Measurements from ENCODE around the gene ABCA1. TPM values are rescaled to one million over a fixed set of nuclear protein-coding genes. Genes with fewer than 3 reads are reported as not detected.
A peak's percentile ranks its signal among the peaks of the same experiment; 100 is the strongest.

The ABCA1 gene
- total RNA-seq, 2 experiments from 2014 or later, result 14.1 to 16.9 TPM

DNA sequence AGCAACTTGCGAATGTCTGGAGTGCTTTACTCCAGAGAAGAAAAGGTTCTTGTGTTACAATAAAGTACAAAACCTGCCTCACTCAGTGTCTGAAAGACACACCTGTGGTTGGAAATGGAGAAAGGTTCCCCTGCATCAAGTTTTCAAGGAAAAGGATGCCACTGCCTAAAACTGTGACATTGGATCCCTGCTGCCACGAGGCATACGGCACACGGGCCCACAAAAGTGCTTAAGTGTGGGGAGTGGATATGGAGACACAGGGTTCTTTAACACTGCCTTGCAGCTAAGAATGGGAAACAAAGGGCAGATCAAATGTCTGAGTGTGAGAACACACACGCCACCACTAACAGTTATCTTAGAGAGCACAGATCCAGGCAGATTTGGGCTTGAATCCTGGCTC, 89.0 kb downstream of the ABCA1 start:
- intact Hi-C loops (cut with DNase I, micrococcal nuclease), result no loop called here
- Histone ChIP-seq H3K36me3 (ENCODE audit: insufficient read depth, low read length) (peaks cover 10% of the 10 kb centered on the region), H3K9me3 (ENCODE audit: control insufficient read depth in 1 of 2, insufficient read depth in 1 of 2, low read length in 2 of 2) (no peaks in the 10 kb centered on the region), H3K4me1 (ENCODE audit: insufficient read depth, low read length) (peaks cover 10% of the 10 kb centered on the region), H3K4me3 (ENCODE audit: low read length) (no peak overlapping the region), H3K27ac (ENCODE audit: low read depth in 1 of 2, low read length in 2 of 2) (no peak overlapping the region), H3K27me3 (ENCODE audit: control insufficient read depth in 1 of 2, insufficient read depth in 2 of 2, low read length in 2 of 2) (no peaks in the 10 kb centered on the region)
- Mint-ChIP-seq H3K4me1 (ENCODE audit: low read depth) (peaks cover 19% of the 10 kb centered on the region), H3K27ac (no peak overlapping the region), H3K36me3 (ENCODE audit: low read depth) (peaks cover 47% of the 10 kb centered on the region), H3K9me3 (no peaks in the 10 kb centered on the region), H3K27me3 (no peaks in the 10 kb centered on the region), H3K4me3 (no peak overlapping the region)
- ATAC-seq (ENCODE audit: poor library complexity) (no peak), DNase-seq (no peak)
- TF ChIP-seq, protein P1, sequence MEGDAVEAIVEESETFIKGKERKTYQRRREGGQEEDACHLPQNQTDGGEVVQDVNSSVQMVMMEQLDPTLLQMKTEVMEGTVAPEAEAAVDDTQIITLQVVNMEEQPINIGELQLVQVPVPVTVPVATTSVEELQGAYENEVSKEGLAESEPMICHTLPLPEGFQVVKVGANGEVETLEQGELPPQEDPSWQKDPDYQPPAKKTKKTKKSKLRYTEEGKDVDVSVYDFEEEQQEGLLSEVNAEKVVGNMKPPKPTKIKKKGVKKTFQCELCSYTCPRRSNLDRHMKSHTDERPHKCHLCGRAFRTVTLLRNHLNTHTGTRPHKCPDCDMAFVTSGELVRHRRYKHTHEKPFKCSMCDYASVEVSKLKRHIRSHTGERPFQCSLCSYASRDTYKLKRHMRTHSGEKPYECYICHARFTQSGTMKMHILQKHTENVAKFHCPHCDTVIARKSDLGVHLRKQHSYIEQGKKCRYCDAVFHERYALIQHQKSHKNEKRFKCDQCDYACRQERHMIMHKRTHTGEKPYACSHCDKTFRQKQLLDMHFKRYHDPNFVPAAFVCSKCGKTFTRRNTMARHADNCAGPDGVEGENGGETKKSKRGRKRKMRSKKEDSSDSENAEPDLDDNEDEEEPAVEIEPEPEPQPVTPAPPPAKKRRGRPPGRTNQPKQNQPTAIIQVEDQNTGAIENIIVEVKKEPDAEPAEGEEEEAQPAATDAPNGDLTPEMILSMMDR (IDR thresholded peaks at IDR 0.05), result no peak
- CTCF ChIA-PET, result no interaction called here
- POLR2A ChIA-PET, result no interaction called here

DNA sequence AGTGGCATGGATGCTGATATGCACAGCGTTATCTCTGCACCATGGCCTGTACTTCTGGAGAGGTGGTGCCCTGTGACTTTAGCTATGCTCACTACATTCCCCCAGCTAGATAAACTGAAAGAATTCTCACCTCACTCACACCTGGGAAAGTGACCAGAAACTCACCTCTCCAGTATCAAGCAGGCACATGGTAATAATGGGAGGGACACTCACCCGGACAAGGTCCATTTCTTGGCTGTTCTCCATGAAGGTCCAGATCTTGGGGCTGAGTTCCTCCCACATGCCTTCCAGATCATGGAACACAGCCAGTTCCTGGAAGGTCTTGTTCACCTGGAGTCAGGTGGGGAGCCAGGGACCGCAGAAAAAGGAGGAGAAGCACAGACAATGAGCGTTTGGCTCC, 91.2 kb downstream of the ABCA1 start:
- intact Hi-C loops (cut with DNase I, micrococcal nuclease), result no loop called here
- Histone ChIP-seq H3K4me1 (ENCODE audit: insufficient read depth, low read length) (peaks cover 10% of the 10 kb centered on the region), H3K9me3 (ENCODE audit: control insufficient read depth in 1 of 2, insufficient read depth in 1 of 2, low read length in 2 of 2) (no peaks in the 10 kb centered on the region), H3K4me3 (ENCODE audit: low read length) (no peak overlapping the region), H3K27ac (ENCODE audit: low read depth in 1 of 2, low read length in 2 of 2) (no peak overlapping the region), H3K36me3 (ENCODE audit: insufficient read depth, low read length) (peaks cover 6% of the 10 kb centered on the region), H3K27me3 (ENCODE audit: control insufficient read depth in 1 of 2, insufficient read depth in 2 of 2, low read length in 2 of 2) (no peaks in the 10 kb centered on the region)
- H3K4me3 Mint-ChIP-seq, result no peak overlapping the region
- TF ChIP-seq, protein P1 (IDR thresholded peaks at IDR 0.05), result no peak
- ATAC-seq (ENCODE audit: poor library complexity) (no peak), DNase-seq (no peak)
- ChIA-PET POLR2A (interaction anchor here (1.1 kb wide), 1 partner anchor 22 kb away, joined by 3 read pairs; no protein-coding TSS in a partner anchor), CTCF (no interaction called here)
- H3K36me3 Mint-ChIP-seq (ENCODE audit: low read depth), result peaks cover 53% of the 10 kb centered on the region
- no peaks in the 10 kb centered on the region for H3K9me3 Mint-ChIP-seq
- peaks cover 19% of the 10 kb centered on the region for H3K4me1 Mint-ChIP-seq (ENCODE audit: low read depth)
- H3K27ac Mint-ChIP-seq, result peak overlapping the region; percentile 55
- H3K27me3 Mint-ChIP-seq, result no peaks in the 10 kb centered on the region

DNA sequence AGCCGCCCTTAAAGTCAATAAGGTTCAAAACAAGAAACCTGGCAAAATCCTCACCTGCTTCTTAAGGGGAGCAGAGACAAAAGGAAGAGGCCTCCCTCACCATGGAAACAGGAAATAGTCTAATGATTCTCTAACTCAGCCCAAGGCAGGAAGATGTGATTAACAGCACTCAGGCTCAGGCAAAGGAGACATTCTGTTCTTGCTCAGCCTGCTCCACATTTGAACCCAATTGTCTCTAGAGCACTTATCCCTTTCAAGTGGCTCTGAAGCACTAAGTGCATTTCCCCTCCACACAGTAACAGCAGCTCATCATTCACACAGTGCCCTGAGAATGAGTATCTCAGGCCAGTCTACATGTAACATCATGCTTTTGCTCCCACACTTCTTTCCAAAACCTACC, 91.7 kb downstream of the ABCA1 start:
- no peaks in the 10 kb centered on the region for H3K27me3 Mint-ChIP-seq
- Histone ChIP-seq H3K27ac (ENCODE audit: low read depth in 1 of 2, low read length in 2 of 2) (no peak overlapping the region), H3K36me3 (ENCODE audit: insufficient read depth, low read length) (peaks cover 9% of the 10 kb centered on the region), H3K27me3 (ENCODE audit: control insufficient read depth in 1 of 2, insufficient read depth in 2 of 2, low read length in 2 of 2) (no peaks in the 10 kb centered on the region), H3K9me3 (ENCODE audit: control insufficient read depth in 1 of 2, insufficient read depth in 1 of 2, low read length in 2 of 2) (no peaks in the 10 kb centered on the region), H3K4me1 (ENCODE audit: insufficient read depth, low read length) (peaks cover 10% of the 10 kb centered on the region), H3K4me3 (ENCODE audit: low read length) (no peak overlapping the region)
- H3K4me1 Mint-ChIP-seq (ENCODE audit: low read depth), result peaks cover 19% of the 10 kb centered on the region
- ChIA-PET CTCF (no interaction called here), POLR2A (no interaction called here)
- intact Hi-C loops (cut with DNase I, micrococcal nuclease), result no loop called here
- no peaks in the 10 kb centered on the region for H3K9me3 Mint-ChIP-seq
- peaks cover 54% of the 10 kb centered on the region for H3K36me3 Mint-ChIP-seq (ENCODE audit: low read depth)
- DNase-seq, result no peak
- no peak for ATAC-seq (ENCODE audit: poor library complexity)
- TF ChIP-seq, protein P1 (IDR thresholded peaks at IDR 0.05), result no peak
- no peak overlapping the region for H3K4me3 Mint-ChIP-seq
- peak overlapping the region; percentile 55 for H3K27ac Mint-ChIP-seq
